DND-41 (cell line): ENCODE results near the gene TEX10.

ENCODE experiments used
- ATAC-seq: fragments of 200-7000 bp; cut with Tn5 transposase; 3 replicates; pipeline ENCODE4 v1.9.1; 2021; ENCODE audit warnings: low read depth; ENCODE audit not compliant: insufficient read depth
- DNase-seq: peaks from one replicate; pipeline ENCODE4 v3.0.0-alpha.2; 2020
- H2AFZ ChIP-seq: 2 replicates; pipeline ENCODE4 v1.6.0; 2012; ENCODE audit warnings: low read depth, low read length
- H3K27ac ChIP-seq: 2 replicates; pipeline ENCODE4 v1.5.1; 2012; ENCODE audit warnings: low read length, inconsistent platforms
- H3K27me3 ChIP-seq: fragments of 200-600 bp; sonication (generic); 2 replicates; pipeline ENCODE4 v1.6.0; 2012; ENCODE audit warnings: low read length, mild to moderate bottlenecking, inconsistent platforms; ENCODE audit not compliant: insufficient read depth, poor library complexity
- H3K36me3 ChIP-seq: 2 replicates; pipeline ENCODE4 v1.5.1; 2012; ENCODE audit warnings: low read length, inconsistent platforms; ENCODE audit not compliant: insufficient read depth
- H3K4me1 ChIP-seq: 2 replicates; pipeline ENCODE4 v1.5.1; 2012; ENCODE audit warnings: mild to moderate bottlenecking, low read length; ENCODE audit not compliant: insufficient read depth
- H3K4me2 ChIP-seq: 2 replicates; pipeline ENCODE4 v1.6.0; 2012; ENCODE audit warnings: mild to moderate bottlenecking, moderate library complexity, low read length, inconsistent platforms; ENCODE audit not compliant: insufficient read depth
- H3K4me3 ChIP-seq, 2 experiments: fragments of 200-600 bp in 1 of 2; shearing (Covaris generic) in 1 of 2; 2 replicates each; pipeline ENCODE4 v1.5.1; 2012 to 2016; ENCODE audit warnings: inconsistent platforms in 2 of 2, low read length in 2 of 2, mild to moderate bottlenecking in 2 of 2, low read depth in 1 of 2, moderate library complexity in 1 of 2
- H3K79me2 ChIP-seq: 2 replicates; pipeline ENCODE4 v1.6.0; 2012; ENCODE audit warnings: low read length, inconsistent platforms; ENCODE audit not compliant: insufficient read depth
- H3K9ac ChIP-seq: 2 replicates; pipeline ENCODE4 v1.6.0; 2012; ENCODE audit warnings: low read depth, mild to moderate bottlenecking, inconsistent platforms, low read length, moderate library complexity
- H3K9me3 ChIP-seq: 2 replicates; pipeline ENCODE4 v1.5.1; 2012; ENCODE audit warnings: low read length, moderate library complexity, mild to moderate bottlenecking, inconsistent platforms; ENCODE audit not compliant: insufficient read depth, severe bottlenecking
- H4K20me1 ChIP-seq: 2 replicates; pipeline ENCODE4 v1.6.0; 2012; ENCODE audit warnings: low read length; ENCODE audit not compliant: insufficient read depth
- CTCF ChIP-seq: IDR thresholded peaks from 2 replicates; pipeline ENCODE4 v1.5.1; 2012; ENCODE audit warnings: borderline replicate concordance, low read length, moderate library complexity, mild to moderate bottlenecking; ENCODE audit not compliant: poor library complexity, severe bottlenecking; ENCODE audit errors: extremely low read depth
- EZH2 ChIP-seq: IDR thresholded peaks from 3 replicates; pipeline ENCODE4 v1.6.1; 2012; ENCODE audit warnings: borderline replicate concordance, low read depth, mild to moderate bottlenecking, moderate library complexity, low read length, inconsistent platforms; ENCODE audit not compliant: severe bottlenecking

TEX10 gene

GRCh38 chr9:100379862-100380261, 27.1 kb upstream of the TEX10 start:
- Histone ChIP-seq H3K9ac (no peak overlapping the region), H3K4me1 (no peaks in the 10 kb centered on the region), H3K4me3 (no peak overlapping the region), H3K79me2 (no peaks in the 10 kb centered on the region), H2AFZ (no peak overlapping the region), H3K27me3 (no peaks in the 10 kb centered on the region), H3K4me2 (no peak overlapping the region), H3K36me3 (no peaks in the 10 kb centered on the region), H3K27ac (no peak overlapping the region), H4K20me1 (no peaks in the 10 kb centered on the region), H3K9me3 (peaks cover 3% of the 10 kb centered on the region)
- DNase-seq (no peak), ATAC-seq (no peak)
- no peak for TF ChIP-seq CTCF
- TF ChIP-seq EZH2 = no peak

- ATAC-seq = no peak
- no peak for TF ChIP-seq CTCF
- no peaks in the 10 kb centered on the region for H3K27me3 ChIP-seq
- no peak overlapping the region for H3K27ac ChIP-seq
- no peak overlapping the region for H3K4me3 ChIP-seq
- H3K36me3 ChIP-seq = no peaks in the 10 kb centered on the region
- H3K79me2 ChIP-seq = no peaks in the 10 kb centered on the region
- no peak overlapping the region for H3K9ac ChIP-seq
- no peak for DNase-seq
- no peaks in the 10 kb centered on the region for H3K4me1 ChIP-seq
- no peaks in the 10 kb centered on the region for H4K20me1 ChIP-seq
- H2AFZ ChIP-seq = no peak overlapping the region
- peaks cover 3% of the 10 kb centered on the region for H3K9me3 ChIP-seq
- no peak overlapping the region for H3K4me2 ChIP-seq
Observed at GRCh38 chr9:100377015-100377414, 24.3 kb upstream of the TEX10 start.

GRCh38 chr9:100375658-100376057, 22.9 kb upstream of the TEX10 start:
- Histone ChIP-seq H3K4me3 (no peak overlapping the region), H3K4me2 (no peak overlapping the region), H4K20me1 (no peaks in the 10 kb centered on the region), H3K27ac (no peak overlapping the region), H3K79me2 (no peaks in the 10 kb centered on the region), H3K9ac (no peak overlapping the region), H3K9me3 (peaks cover 3% of the 10 kb centered on the region), H3K36me3 (no peaks in the 10 kb centered on the region), H3K4me1 (no peaks in the 10 kb centered on the region), H2AFZ (no peak overlapping the region), H3K27me3 (no peaks in the 10 kb centered on the region)
- no peak for ATAC-seq
- no peak for TF ChIP-seq CTCF
- TF ChIP-seq EZH2 = no peak
- DNase-seq = no peak

GRCh38 chr9:100372648-100373047, 19.9 kb upstream of the TEX10 start:
- no peaks in the 10 kb centered on the region for H3K79me2 ChIP-seq
- no peaks in the 10 kb centered on the region for H4K20me1 ChIP-seq
- no peak for ATAC-seq
- TF ChIP-seq CTCF = no peak
- no peak for TF ChIP-seq EZH2
- H3K27me3 ChIP-seq = no peaks in the 10 kb centered on the region
- no peaks in the 10 kb centered on the region for H3K4me1 ChIP-seq
- H2AFZ ChIP-seq = no peak overlapping the region
- H3K4me3 ChIP-seq = no peak overlapping the region
- peaks cover 3% of the 10 kb centered on the region for H3K9me3 ChIP-seq
- no peaks in the 10 kb centered on the region for H3K36me3 ChIP-seq
- no peak overlapping the region for H3K4me2 ChIP-seq
- H3K9ac ChIP-seq = no peak overlapping the region
- DNase-seq = no peak
- H3K27ac ChIP-seq = no peak overlapping the region
